Measurements from ENCODE around the gene LRCH3.
A peak's percentile ranks its signal among the peaks of the same experiment; 100 is the strongest.
"Not testable (repeated sequence)": the region's sequence is repeated elsewhere in the genome, so short reads cannot be mapped to it uniquely, and the experiment has no call there.

Gene LRCH3

DNA sequence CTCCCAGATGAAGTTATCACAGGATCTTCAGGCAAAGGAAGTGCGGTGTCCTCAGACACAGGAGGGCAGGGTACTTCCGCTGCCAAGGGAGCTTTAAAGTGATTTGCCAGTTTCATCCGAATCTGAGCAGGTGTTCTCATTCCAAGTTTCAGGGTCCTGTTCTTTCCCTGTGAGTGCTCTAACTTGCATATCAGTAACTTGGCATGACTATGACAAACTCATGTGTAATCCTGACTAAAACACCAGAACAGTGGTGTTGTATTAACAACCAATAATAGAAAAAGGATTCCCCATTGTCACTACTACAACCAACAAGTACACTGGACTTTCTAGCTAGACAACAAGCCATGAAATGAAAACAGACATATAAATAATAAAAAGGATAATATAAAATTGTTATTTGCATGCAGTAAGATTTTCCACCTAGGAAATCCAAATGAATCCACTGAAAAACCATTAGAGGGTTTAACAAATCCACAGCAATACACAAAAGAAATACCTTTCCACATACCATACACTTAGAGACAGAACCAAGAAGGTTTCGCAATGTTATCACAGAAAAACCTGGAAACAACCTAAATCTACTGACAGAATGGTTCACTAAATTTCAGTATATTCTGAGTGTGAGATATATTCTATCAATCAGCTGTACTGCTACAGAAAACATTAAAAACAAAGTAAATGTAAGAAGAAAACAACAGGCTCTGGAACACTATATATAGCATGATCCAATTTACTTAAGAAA is 118.1 kb downstream of the LRCH3 start:
- Histone ChIP-seq H3K9me3 (ENCODE audit: control insufficient read depth, insufficient read depth, low read length) (no peaks in the 10 kb centered on the region), H3K27ac (ENCODE audit: low read depth, low read length) (no peak overlapping the region), H3K27me3 (ENCODE audit: control insufficient read depth, low read length) (peaks cover 16% of the 10 kb centered on the region), H3K4me2 (ENCODE audit: low read length) (no peak overlapping the region), H3K4me3 (ENCODE audit: low read length) (no peak overlapping the region), H3F3A (ENCODE audit: control insufficient read depth, insufficient read depth) (no peaks in the 10 kb centered on the region), H4K20me1 (ENCODE audit: control insufficient read depth, insufficient read depth, low read depth, low read length) (no peaks in the 10 kb centered on the region), H3K9me2 (replicated peaks; ENCODE audit: control insufficient read depth, low read length) (no peaks in the 10 kb centered on the region), H3K79me2 (ENCODE audit: control insufficient read depth, low read length) (peaks cover 4% of the 10 kb centered on the region), H3K4me1 (ENCODE audit: control insufficient read depth, low read length) (peaks cover 6% of the 10 kb centered on the region), H3K36me3 (ENCODE audit: control insufficient read depth, low read length) (no peaks in the 10 kb centered on the region)
- TF ChIP-seq EZH2phosphoT487 (IDR thresholded peaks at IDR 0.05; ENCODE audit: borderline replicate concordance, low read length) = no peak
- TF ChIP-seq, protein P1, sequence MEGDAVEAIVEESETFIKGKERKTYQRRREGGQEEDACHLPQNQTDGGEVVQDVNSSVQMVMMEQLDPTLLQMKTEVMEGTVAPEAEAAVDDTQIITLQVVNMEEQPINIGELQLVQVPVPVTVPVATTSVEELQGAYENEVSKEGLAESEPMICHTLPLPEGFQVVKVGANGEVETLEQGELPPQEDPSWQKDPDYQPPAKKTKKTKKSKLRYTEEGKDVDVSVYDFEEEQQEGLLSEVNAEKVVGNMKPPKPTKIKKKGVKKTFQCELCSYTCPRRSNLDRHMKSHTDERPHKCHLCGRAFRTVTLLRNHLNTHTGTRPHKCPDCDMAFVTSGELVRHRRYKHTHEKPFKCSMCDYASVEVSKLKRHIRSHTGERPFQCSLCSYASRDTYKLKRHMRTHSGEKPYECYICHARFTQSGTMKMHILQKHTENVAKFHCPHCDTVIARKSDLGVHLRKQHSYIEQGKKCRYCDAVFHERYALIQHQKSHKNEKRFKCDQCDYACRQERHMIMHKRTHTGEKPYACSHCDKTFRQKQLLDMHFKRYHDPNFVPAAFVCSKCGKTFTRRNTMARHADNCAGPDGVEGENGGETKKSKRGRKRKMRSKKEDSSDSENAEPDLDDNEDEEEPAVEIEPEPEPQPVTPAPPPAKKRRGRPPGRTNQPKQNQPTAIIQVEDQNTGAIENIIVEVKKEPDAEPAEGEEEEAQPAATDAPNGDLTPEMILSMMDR (IDR thresholded peaks at IDR 0.05; ENCODE audit: low read depth, low read length, poor library complexity, severe bottlenecking) = no peak

DNA sequence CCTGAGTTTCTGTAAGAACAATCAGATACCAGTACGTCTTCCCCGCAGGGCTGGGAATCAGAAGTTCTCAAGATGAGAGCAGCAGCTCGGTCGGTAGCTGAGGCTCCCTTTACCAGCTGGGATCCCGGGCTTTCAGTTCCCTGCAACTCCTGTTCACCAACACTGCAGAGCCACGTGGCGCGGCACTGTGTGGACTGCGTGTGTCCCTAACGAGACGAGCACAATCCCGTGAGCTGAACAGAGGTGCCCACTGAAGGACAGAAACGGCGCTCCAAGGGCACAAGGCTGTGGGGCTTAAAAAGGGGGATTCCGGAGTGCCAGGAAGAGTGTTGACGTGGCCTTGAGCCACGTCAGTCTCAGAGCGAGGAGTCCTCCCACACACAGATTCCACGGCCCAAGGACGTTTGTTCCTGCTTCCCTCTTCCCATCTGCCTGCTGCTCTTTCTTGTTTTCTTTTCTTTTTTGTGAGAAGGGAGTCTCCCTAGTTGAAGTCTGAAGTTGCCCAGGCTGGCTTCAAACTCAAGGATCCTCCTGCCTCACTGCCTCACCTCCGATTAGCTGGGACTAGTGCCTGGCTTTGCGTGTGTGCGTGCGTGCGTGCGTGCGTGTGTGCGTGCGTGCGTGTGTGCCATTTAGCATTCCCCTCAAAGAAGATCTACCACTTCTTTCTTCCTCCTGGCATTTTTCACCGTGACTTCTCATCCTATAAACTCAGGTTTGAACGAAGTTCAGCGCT is 121.9 kb downstream of the LRCH3 start:
- Histone ChIP-seq H3K36me3 (ENCODE audit: control insufficient read depth, low read length) (no peaks in the 10 kb centered on the region), H3K27me3 (ENCODE audit: control insufficient read depth, low read length) (peaks cover 21% of the 10 kb centered on the region), H3K79me2 (ENCODE audit: control insufficient read depth, low read length) (peaks cover 4% of the 10 kb centered on the region), H3K4me1 (ENCODE audit: control insufficient read depth, low read length) (peaks cover 6% of the 10 kb centered on the region), H3K9me2 (replicated peaks; ENCODE audit: control insufficient read depth, low read length) (no peaks in the 10 kb centered on the region), H3F3A (ENCODE audit: control insufficient read depth, insufficient read depth) (no peaks in the 10 kb centered on the region), H3K4me3 (ENCODE audit: low read length) (peak overlapping the region; percentile 64), H3K27ac (ENCODE audit: low read depth, low read length) (no peak overlapping the region), H3K4me2 (ENCODE audit: low read length) (peak overlapping the region; percentile 58), H4K20me1 (ENCODE audit: control insufficient read depth, insufficient read depth, low read depth, low read length) (no peaks in the 10 kb centered on the region), H3K9me3 (ENCODE audit: control insufficient read depth, insufficient read depth, low read length) (no peaks in the 10 kb centered on the region)
- no peak for TF ChIP-seq EZH2phosphoT487 (IDR thresholded peaks at IDR 0.05; ENCODE audit: borderline replicate concordance, low read length)

DNA sequence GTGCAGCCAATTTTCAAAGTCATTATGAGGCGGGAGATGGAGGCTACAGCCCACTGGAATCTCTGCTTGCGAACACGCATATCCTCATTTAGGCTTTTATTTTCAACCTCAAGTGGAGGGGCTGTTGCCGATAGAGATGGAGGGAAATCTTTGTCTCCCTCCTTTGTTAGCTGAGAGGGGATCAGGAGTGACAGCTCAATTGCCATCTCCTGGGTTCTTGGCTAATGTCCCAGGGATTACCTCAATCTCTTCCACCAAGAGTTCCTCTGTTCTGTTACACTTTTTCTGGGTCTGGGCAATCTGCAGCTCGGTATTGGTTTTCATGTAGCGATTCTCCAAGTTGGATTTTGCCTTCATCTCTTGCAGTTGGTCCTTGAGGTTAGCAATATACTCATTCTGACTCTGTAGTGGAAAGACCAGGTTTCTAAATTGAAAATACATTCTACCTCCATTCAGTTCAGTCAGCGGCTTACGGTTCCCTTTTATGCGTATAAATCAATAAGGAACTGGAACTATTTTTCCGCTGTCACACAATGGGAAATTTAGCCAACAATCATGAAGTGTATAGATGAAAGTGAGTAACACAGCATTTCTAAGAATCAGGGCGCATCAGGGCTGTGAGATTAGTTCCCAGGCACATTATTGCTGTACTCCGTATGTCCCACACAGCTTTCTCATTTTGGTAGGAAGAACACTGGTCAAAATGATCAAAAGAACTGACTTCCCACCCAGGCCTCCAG is 122.8 kb downstream of the LRCH3 start:
- Histone ChIP-seq H3F3A (ENCODE audit: control insufficient read depth, insufficient read depth) (no peaks in the 10 kb centered on the region), H3K9me2 (replicated peaks; ENCODE audit: control insufficient read depth, low read length) (no peaks in the 10 kb centered on the region), H3K4me1 (ENCODE audit: control insufficient read depth, low read length) (peaks cover 6% of the 10 kb centered on the region)

DNA sequence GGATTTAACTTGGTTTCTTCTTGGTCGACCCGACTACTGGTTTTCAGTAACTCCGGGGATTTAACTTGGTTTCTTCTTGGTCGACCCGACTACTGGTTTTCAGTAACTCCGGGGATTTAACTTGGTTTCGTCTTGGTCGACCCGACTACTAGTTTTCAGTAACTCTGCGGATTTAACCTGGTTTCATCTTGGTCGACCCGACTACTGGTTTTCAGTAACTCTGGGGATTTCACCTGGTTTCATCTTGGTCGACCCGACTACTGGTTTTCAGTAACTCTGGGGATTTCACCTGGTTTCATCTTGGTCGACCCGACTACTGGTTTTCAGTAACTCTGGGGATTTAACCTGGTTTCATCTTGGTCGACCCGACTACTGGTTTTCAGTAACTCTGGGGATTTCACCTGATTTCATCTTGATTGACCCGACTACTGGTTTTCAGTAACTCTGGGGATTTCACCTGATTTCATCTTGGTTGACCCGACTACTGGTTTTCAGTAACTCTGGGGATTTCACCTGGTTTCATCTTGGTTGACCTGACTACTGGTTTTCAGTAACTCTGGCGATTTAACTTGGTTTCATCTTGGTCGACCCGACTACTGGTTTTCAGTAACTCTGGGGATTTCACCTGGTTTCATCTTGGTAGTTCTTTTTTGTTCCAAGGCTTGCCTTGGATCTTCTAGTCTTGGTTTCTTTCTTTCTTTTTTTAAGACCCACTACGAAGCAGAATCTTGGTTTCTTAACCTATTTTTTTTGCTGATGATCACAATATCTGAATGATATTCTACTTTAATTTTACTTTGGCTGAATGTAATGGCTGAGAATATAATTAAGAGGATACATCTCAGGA is 130.6 kb downstream of the LRCH3 start:
- not testable (repeated sequence) for H3K4me2 ChIP-seq (ENCODE audit: low read length); H3K27me3 ChIP-seq (ENCODE audit: control insufficient read depth, low read length); H3K27ac ChIP-seq (ENCODE audit: low read depth, low read length); H3K4me1 ChIP-seq (ENCODE audit: control insufficient read depth, low read length); H3K9me3 ChIP-seq (ENCODE audit: control insufficient read depth, insufficient read depth, low read length); H3K79me2 ChIP-seq (ENCODE audit: control insufficient read depth, low read length); H3K4me3 ChIP-seq (ENCODE audit: low read length); H4K20me1 ChIP-seq (ENCODE audit: control insufficient read depth, insufficient read depth, low read depth, low read length); H3K9me2 ChIP-seq (replicated peaks; ENCODE audit: control insufficient read depth, low read length); H3K36me3 ChIP-seq (ENCODE audit: control insufficient read depth, low read length); H3F3A ChIP-seq (ENCODE audit: control insufficient read depth, insufficient read depth)

More for the DNA sequence above, 122.8 kb downstream of the LRCH3 start:
- H3K27me3 ChIP-seq (ENCODE audit: control insufficient read depth, low read length) = peaks cover 21% of the 10 kb centered on the region
- no peaks in the 10 kb centered on the region for H4K20me1 ChIP-seq (ENCODE audit: control insufficient read depth, insufficient read depth, low read depth, low read length)
- H3K4me2 ChIP-seq (ENCODE audit: low read length) = no peak overlapping the region
- no peak overlapping the region for H3K4me3 ChIP-seq (ENCODE audit: low read length)
- no peaks in the 10 kb centered on the region for H3K36me3 ChIP-seq (ENCODE audit: control insufficient read depth, low read length)
- peaks cover 4% of the 10 kb centered on the region for H3K79me2 ChIP-seq (ENCODE audit: control insufficient read depth, low read length)
- no peaks in the 10 kb centered on the region for H3K9me3 ChIP-seq (ENCODE audit: control insufficient read depth, insufficient read depth, low read length)
- TF ChIP-seq, protein P1 (IDR thresholded peaks at IDR 0.05; ENCODE audit: low read depth, low read length, poor library complexity, severe bottlenecking) = no peak
- no peak for TF ChIP-seq EZH2phosphoT487 (IDR thresholded peaks at IDR 0.05; ENCODE audit: borderline replicate concordance, low read length)
- no peak overlapping the region for H3K27ac ChIP-seq (ENCODE audit: low read depth, low read length)
